Esophagus muscularis mucosa (tissue), 3 donors: Measurements from ENCODE around the gene POGLUT2.

Experiments
- POLR2A ChIP-seq: fragments of 450-650 bp; IDR thresholded peaks from one replicate; pipeline ENCODE4 v1.6.1; 2017; ENCODE audit warnings: antibody characterized with exemption, moderate library complexity, mild to moderate bottlenecking, low read depth
- POLR2AphosphoS5 ChIP-seq, 2 donors: sonication (generic); formaldehyde crosslinking; IDR thresholded peaks; one replicate each; pipeline ENCODE4 v1.6.1; 2017; ENCODE audit warnings: antibody characterized with exemption in 2 of 2
- TF ChIP-seq, protein P1 (sequence below), 3 experiments: fragments of 200-600 bp in 2 of 3; fragments of 450-650 bp in 1 of 3; sonication (generic) in 2 of 3; IDR thresholded peaks; one replicate each; pipeline ENCODE4 v1.5.1; 2017 to 2019; ENCODE audit warnings: antibody characterized with exemption in 3 of 3, mild to moderate bottlenecking in 2 of 3, moderate library complexity in 1 of 3

DNA sequence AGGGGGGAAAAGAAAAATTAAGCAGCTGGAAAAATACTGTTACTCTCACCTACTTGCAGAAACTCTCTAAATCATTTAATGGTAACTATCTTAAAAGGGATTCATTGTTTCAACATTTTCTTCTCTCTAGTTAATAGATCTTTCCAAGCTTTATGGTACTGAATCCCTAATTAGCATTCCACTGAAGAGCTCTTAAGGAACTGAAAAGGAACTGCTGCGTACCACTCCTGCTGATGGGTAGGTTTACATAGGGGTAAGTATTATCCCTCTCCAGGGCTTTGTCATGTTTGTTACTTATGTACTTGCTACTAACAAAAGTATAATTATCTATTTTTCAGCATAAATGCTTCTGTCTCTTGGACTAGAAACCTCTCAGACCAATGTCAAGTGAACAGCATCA, 37.7 kb downstream of the POGLUT2 start:
- TF ChIP-seq, protein P1, sequence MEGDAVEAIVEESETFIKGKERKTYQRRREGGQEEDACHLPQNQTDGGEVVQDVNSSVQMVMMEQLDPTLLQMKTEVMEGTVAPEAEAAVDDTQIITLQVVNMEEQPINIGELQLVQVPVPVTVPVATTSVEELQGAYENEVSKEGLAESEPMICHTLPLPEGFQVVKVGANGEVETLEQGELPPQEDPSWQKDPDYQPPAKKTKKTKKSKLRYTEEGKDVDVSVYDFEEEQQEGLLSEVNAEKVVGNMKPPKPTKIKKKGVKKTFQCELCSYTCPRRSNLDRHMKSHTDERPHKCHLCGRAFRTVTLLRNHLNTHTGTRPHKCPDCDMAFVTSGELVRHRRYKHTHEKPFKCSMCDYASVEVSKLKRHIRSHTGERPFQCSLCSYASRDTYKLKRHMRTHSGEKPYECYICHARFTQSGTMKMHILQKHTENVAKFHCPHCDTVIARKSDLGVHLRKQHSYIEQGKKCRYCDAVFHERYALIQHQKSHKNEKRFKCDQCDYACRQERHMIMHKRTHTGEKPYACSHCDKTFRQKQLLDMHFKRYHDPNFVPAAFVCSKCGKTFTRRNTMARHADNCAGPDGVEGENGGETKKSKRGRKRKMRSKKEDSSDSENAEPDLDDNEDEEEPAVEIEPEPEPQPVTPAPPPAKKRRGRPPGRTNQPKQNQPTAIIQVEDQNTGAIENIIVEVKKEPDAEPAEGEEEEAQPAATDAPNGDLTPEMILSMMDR (IDR thresholded peaks at IDR 0.05), result no peak
- TF ChIP-seq POLR2A (no peak), POLR2AphosphoS5 (IDR thresholded peaks at IDR 0.05) (no peak)
